SU-DHL-6 (cell line): ENCODE data around the gene IRAK4.

Experiments used
- EZH2phosphoT487 ChIP-seq: fragments of 200-600 bp; sonication (generic), shearing (Covaris generic); conservative IDR thresholded peaks from 2 replicates; pipeline ENCODE4 v1.6.1; 2018; ENCODE audit warnings: mild to moderate bottlenecking, antibody characterized with exemption, low read length, moderate library complexity, mixed read lengths
- TF ChIP-seq, protein P1 (sequence below): fragments of 200-600 bp; sonication (generic); IDR thresholded peaks from one replicate; pipeline ENCODE4 v1.5.1; 2017; ENCODE audit warnings: antibody characterized with exemption, mild to moderate bottlenecking, low read length, moderate library complexity; ENCODE audit not compliant: insufficient read depth, poor library complexity, severe bottlenecking

DNA sequence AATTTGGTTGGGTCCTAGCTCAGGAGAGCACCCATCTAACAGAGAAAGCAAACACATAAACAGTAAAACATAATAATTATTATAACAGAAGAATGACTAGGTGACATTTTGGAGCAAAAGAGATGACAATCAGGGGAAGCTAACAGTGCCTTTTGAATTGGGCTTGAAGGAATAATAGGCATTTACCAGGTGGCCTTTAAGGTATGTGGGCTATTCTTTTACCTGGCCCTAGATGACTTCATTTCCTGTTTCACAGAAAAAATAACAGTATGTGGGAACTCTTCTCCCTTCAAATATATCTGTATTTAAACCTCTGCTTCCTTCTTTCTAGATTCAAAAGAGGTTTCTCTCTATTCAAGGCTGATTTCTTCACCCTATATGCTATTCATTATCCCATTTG lies 3.8 kb downstream of the IRAK4 start:
- TF ChIP-seq, protein P1, sequence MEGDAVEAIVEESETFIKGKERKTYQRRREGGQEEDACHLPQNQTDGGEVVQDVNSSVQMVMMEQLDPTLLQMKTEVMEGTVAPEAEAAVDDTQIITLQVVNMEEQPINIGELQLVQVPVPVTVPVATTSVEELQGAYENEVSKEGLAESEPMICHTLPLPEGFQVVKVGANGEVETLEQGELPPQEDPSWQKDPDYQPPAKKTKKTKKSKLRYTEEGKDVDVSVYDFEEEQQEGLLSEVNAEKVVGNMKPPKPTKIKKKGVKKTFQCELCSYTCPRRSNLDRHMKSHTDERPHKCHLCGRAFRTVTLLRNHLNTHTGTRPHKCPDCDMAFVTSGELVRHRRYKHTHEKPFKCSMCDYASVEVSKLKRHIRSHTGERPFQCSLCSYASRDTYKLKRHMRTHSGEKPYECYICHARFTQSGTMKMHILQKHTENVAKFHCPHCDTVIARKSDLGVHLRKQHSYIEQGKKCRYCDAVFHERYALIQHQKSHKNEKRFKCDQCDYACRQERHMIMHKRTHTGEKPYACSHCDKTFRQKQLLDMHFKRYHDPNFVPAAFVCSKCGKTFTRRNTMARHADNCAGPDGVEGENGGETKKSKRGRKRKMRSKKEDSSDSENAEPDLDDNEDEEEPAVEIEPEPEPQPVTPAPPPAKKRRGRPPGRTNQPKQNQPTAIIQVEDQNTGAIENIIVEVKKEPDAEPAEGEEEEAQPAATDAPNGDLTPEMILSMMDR = no peak
- TF ChIP-seq EZH2phosphoT487 = no peak
